HG03103 (cell line): ENCODE results near the gene ADGRB2.

Experiments used
- ATAC-seq: cut with Tn5 transposase; IDR thresholded peaks from one replicate; pipeline ENCODE4 v1.9.1; 2021; ENCODE audit warnings: low read depth; ENCODE audit not compliant: unreplicated experiment

The ADGRB2 gene

GRCh38 chr1:31688233-31688918 lies 75.8 kb downstream of the ADGRB2 start:
- no peak for ATAC-seq

GRCh38 chr1:31687601-31688000 lies 76.5 kb downstream of the ADGRB2 start:
- ATAC-seq: no peak

GRCh38 chr1:31685795-31686194 lies 78.3 kb downstream of the ADGRB2 start:
- ATAC-seq: no peak

GRCh38 chr1:31683997-31684396 lies 80.1 kb downstream of the ADGRB2 start:
- no peak for ATAC-seq

- ATAC-seq: no peak
Measured at GRCh38 chr1:31681415-31681814, 82.7 kb downstream of the ADGRB2 start.

- no peak for ATAC-seq
Measured at GRCh38 chr1:31679676-31680230, 84.4 kb downstream of the ADGRB2 start.

GRCh38 chr1:31679091-31679490 lies 85.0 kb downstream of the ADGRB2 start:
- ATAC-seq: no peak

GRCh38 chr1:31678681-31679080 lies 85.5 kb downstream of the ADGRB2 start:
- no peak for ATAC-seq

- ATAC-seq: no peak
Measured at GRCh38 chr1:31677949-31678348, 86.2 kb downstream of the ADGRB2 start.

- no peak for ATAC-seq
Measured at GRCh38 chr1:31677401-31677800, 86.7 kb downstream of the ADGRB2 start.
